Ovary (tissue), 3 donors: ENCODE measurements around the gene WDR26.

Experiments used
- CTCF ChIP-seq, 3 donors: fragments of 450-650 bp in 2 of 3; fragments of 200-600 bp in 1 of 3; IDR thresholded peaks; one replicate each; pipeline versions ENCODE4 v1.5.1 to v1.8.0; 2016 to 2022; ENCODE audit warnings: antibody characterized with exemption in 3 of 3, mild to moderate bottlenecking in 1 of 3
- EP300 ChIP-seq: sonication (generic); formaldehyde crosslinking; IDR thresholded peaks from one replicate; pipeline ENCODE4 v1.6.1; 2017; ENCODE audit warnings: antibody characterized with exemption
- POLR2A ChIP-seq: fragments of 450-650 bp; IDR thresholded peaks from one replicate; pipeline ENCODE4 v1.6.1; 2017; ENCODE audit warnings: antibody characterized with exemption, mild to moderate bottlenecking, moderate library complexity
- donor health status: DM: no; HTN: no; CAD: no.

GRCh38 chr1:224408294-224408590 is 26.4 kb downstream of the WDR26 start:
- TF ChIP-seq EP300, result no peak
- no peak for TF ChIP-seq POLR2A
- TF ChIP-seq CTCF (IDR thresholded peaks at IDR 0.05), result no peak
